ENCODE data around the gene LRPPRC.
"Not testable (repeated sequence)": the region's sequence is repeated elsewhere in the genome, so short reads cannot be mapped to it uniquely, and the experiment has no call there.

LRPPRC gene

GRCh38 chr2:43995733-43996533 lies at the start of gene LRPPRC:
Gene LRPPRC, minus strand, starts transcription at chr2:43995989. Its CDS starts 42 bp downstream, at chr2:43995947.
- in situ Hi-C loops (cut with MboI; ENCODE audit: low sequenced_read_pairs): no loop called here

GRCh38 chr2:44045061-44045460 lies 49.3 kb upstream of the LRPPRC start:
- in situ Hi-C loops (cut with MboI; ENCODE audit: low sequenced_read_pairs): loop anchor here (25.0 kb wide), 2 partner anchors 442 to 917 kb away; no protein-coding TSS in a partner anchor

GRCh38 chr2:44044281-44044720 lies 48.5 kb upstream of the LRPPRC start:
- in situ Hi-C loops (cut with MboI; ENCODE audit: low sequenced_read_pairs): loop anchor here (25.0 kb wide), 2 partner anchors 443 to 918 kb away; no protein-coding TSS in a partner anchor

- in situ Hi-C loops (cut with MboI; ENCODE audit: low sequenced_read_pairs): loop anchor here (25.0 kb wide), 2 partner anchors 447 to 922 kb away; no protein-coding TSS in a partner anchor
Measured at GRCh38 chr2:44040365-44040764, 44.6 kb upstream of the LRPPRC start.

DNA sequence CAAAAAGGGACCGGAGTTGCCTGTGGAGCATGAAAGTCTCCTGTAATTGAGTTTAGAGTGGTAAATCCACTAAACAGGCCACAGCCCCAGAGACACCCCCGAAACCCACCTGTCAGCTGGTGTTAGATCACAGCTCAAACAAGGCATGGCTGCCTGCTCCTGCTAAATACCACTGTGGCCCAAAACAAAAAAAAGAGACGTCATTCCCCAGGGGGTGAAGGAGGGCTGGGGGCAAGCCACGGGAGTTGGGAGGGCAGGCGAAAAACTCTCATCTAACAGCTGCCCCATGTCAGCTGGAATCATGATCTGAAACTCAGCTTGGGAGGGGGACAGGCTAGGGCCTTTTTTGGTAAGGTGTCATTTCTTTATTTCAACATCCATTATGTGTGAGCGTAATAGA lies 42.5 kb upstream of the LRPPRC start:
- in situ Hi-C loops (cut with MboI; ENCODE audit: low sequenced_read_pairs): loop anchor here (25.0 kb wide), 2 partner anchors 449 to 924 kb away; no protein-coding TSS in a partner anchor

DNA sequence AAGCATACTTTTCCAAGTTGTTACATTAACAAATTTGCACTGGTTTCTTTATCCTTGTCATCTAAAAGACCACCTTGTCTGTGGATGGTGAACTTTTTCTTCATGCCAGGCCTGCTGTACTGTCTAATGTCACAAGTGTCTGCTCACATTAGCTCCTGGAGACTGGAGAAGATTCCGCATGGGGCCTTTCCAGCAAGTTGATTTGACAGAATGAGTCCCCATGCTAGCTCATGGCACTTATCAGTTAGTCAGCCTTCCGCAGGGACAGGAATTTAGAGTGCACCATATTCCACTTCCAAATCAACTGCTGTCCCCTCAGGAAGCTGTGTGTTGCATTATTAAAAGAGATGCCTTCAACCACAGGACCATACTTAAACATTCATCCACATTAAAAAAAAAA lies 41.4 kb upstream of the LRPPRC start:
- in situ Hi-C loops (cut with MboI; ENCODE audit: low sequenced_read_pairs): loop anchor here (25.0 kb wide), 2 partner anchors 450 to 925 kb away; no protein-coding TSS in a partner anchor

DNA sequence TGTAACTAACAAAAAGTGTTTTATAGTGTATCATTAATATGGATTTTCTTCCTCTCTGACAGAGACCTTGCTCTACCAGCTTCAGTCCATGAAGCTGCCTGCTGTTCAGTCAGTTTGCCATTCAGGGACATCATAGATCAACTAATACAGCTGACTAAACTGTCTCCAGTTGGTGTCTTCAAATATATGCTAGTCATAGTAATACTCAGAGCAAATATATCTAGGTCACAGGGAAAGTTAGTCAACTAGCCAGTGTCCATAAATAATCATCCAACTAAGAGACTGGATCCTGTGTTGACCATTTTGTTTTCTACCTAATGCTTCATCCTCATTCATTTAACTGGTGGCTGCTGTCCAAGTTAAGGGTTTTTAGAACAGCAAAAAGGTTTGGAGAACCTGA lies 38.2 kb upstream of the LRPPRC start:
- in situ Hi-C loops (cut with MboI; ENCODE audit: low sequenced_read_pairs): loop anchor here (25.0 kb wide), 2 partner anchors 453 to 928 kb away; no protein-coding TSS in a partner anchor

DNA sequence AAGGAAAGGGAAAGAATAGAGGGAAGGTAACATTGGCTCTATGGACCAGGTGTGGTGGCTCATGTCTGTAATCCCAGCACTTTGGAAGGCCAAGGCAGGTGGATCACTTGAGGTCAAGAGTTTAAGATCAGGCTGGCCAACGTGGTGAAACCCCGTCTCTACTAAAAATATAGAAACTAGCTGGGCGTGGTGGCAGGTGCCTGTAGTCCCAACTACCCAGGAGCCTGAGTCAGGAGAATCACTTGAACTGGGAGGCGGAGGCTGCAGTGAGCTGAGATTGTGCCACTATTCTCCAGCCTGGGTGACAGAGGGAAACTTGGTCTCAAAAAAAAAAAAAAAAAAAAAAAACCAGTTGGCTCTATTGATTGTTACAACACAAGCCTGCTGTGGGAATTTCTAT lies 31.3 kb upstream of the LRPPRC start:
- in situ Hi-C loops (cut with MboI; ENCODE audit: low sequenced_read_pairs): loop anchor here (25.0 kb wide), 2 partner anchors 460 to 935 kb away; no protein-coding TSS in a partner anchor

- in situ Hi-C loops (cut with MboI; ENCODE audit: low sequenced_read_pairs): no loop called here
Measured at GRCh38 chr2:44016282-44016681, 20.5 kb upstream of the LRPPRC start.

DNA sequence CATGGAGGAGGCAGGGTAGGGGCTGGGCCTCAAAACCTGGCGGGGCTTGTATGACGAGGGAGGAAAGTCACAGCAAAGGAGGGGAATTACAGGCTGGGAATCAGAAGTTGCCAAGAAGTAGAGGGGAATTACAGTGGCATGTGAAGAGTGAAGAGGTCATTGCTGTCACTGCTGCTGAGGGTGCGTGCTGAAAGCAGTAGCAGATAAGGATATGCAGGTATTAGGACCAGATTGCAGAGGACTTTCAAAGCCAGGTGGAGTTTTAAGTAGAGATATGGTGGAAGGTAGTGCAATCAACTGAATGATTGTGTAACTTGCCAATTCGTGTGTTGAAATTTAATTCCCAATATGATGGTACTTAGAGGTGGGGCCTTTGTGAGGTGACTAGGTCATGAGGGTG lies 19.4 kb upstream of the LRPPRC start:
- in situ Hi-C loops (cut with MboI; ENCODE audit: low sequenced_read_pairs): no loop called here

DNA sequence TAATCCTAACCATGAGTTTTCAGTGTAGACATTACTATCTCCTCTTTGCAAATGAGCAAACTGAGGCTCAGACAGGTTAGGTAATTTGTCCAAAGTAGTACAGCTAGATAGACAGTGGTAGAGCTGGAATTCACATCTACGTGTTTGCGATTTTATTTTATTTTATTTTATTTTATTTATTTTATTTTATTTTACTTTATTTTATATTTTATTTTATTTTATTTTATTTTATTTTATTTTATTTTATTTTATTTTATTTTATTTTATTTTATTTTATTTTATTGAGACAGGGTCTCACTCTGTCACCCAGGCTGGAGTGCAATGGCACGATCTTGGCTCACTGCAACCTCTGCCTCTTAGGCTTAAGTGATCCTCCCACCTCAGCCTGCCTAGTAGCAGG lies 17.4 kb upstream of the LRPPRC start:
- in situ Hi-C loops (cut with MboI; ENCODE audit: low sequenced_read_pairs): not testable (repeated sequence)

GRCh38 chr2:44010266-44010665 lies 14.5 kb upstream of the LRPPRC start:
- in situ Hi-C loops (cut with MboI; ENCODE audit: low sequenced_read_pairs): no loop called here

DNA sequence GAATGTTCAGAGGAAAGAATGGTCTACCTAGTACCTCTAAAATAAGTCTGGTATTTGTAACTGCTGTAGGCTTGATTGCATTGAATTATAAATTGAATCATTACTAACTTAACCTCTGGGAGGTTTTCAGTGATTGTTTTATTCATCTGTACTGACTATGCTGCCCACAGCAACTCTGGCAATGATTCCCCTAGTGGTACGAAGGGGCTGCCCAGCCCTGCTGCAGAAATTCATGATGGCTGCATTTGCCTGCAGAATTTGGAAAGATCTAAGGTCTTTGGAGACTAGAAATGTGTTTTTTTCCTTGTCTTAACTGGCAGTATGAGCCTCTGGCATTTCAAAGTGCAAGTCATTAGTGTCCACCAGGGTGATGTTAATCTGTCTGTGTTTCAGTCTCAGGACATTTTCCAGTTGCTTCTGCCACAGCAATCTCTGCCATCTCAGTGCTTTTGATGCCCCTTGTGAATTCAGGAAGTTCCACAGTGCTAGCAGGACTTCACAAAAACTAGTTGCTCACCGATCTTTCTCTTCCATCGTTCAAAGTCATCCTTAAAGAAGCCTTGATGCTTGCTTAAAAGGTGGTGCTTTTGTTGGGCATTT lies 13.4 kb upstream of the LRPPRC start:
- in situ Hi-C loops (cut with MboI; ENCODE audit: low sequenced_read_pairs): no loop called here

DNA sequence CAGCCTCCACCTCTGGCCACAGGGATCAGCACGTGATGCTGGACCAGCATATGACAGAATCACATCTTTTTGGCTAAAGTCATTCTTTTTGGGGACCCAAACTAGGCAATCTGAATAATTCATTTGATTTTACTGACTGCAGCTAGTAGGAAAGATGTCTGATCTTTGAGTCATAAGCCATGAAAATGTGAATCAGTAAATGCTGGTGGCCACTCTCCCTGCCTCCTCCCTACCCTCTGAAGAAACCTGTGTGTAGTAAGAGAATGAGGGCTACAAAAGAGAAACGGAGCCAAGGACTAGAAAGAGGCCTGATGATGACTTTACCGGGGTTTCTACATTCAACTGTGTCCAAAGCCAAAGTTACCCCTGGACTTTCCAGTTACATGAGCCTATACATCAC lies 10.1 kb upstream of the LRPPRC start:
- in situ Hi-C loops (cut with MboI; ENCODE audit: low sequenced_read_pairs): no loop called here

GRCh38 chr2:44004735-44005602 lies 9.2 kb upstream of the LRPPRC start:
- in situ Hi-C loops (cut with MboI; ENCODE audit: low sequenced_read_pairs): no loop called here

- in situ Hi-C loops (cut with MboI; ENCODE audit: low sequenced_read_pairs): no loop called here
Measured at GRCh38 chr2:44001716-44002115, 5.9 kb upstream of the LRPPRC start.

DNA sequence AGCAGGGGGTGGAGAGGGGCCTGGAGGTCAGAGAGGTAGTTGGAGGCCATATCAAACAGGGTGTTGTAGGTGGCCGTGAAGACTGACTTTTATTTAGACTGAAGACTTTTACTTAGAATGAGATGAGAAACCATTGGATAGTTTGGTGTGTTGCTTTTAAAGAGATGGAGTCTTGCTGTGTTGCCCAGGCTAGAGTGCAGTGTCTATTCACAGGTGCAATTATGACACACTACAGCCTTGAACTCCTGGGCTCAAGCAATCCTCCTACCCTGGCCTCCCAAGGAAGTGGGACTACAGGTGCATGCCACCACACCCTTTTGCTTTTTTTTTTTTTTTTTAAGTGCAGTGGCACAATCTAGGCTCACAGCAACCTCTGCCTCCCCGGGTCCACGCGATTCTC lies 2.5 kb upstream of the LRPPRC start:
- in situ Hi-C loops (cut with MboI; ENCODE audit: low sequenced_read_pairs): no loop called here

DNA sequence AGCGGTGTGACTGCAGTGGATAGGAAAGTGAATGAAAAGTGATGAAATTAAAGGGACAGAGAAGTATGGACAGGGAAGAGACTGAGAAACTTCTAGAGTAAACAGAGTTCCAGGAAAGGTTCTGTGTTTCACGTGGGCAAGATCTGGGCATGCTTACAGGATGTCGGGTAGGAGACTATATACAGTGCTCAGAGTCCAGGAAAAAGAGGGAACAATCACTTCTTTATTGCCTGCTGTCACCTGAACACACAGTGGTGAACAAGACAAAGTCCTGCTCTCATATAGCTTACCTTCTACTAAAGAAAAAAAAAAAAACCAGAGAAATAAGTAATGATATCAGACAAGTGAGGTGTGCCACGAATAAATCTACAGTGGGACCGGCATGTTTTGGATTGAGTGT lies 2.4 kb downstream of the LRPPRC start:
- in situ Hi-C loops (cut with MboI; ENCODE audit: low sequenced_read_pairs): no loop called here

DNA sequence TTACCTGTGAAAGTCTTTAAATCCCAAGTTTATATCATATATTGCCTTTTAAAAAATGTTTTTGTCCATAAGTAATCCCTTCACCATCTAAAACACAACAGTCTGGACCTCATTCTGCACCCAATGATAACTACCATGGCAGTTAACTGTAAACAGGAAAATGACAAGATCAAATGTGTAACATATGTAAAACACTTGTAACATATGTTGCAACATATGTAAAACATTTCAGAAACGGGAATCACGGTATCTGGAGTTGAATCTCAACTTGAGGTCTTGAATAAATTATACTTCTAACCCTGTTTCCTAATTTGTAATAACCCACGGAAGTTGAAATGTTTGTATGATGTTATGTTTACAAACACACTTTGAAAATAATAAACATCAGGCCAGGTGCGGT lies 6.2 kb downstream of the LRPPRC start:
- in situ Hi-C loops (cut with MboI; ENCODE audit: low sequenced_read_pairs): no loop called here

GRCh38 chr2:43986600-43986999 lies 9.2 kb downstream of the LRPPRC start:
- in situ Hi-C loops (cut with MboI; ENCODE audit: low sequenced_read_pairs): no loop called here

DNA sequence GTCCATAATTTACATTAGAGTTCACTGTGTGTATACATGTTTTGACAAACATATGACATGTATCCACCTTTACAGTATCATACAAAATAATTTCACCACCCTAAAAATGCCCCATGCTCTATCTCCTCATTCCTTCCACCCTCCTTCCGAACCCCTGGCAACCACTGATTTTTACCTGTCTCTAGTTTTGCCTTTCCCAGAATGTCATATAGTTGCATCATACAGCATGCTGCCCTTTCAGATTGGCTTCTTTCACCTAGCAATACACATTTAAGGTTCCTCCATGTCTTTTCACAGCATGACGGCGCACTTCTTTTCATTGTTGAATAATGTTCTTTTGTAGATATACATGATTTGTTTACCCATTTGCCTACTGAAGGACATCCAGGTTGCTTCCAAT lies 10.4 kb downstream of the LRPPRC start:
- in situ Hi-C loops (cut with MboI; ENCODE audit: low sequenced_read_pairs): no loop called here

Measured in HL-60/S4 (cell line).